Measurements from ENCODE around the gene RPRM.
"Not testable (repeated sequence)": the region's sequence is repeated elsewhere in the genome, so short reads cannot be mapped to it uniquely, and the experiment has no call there.

The RPRM gene

GRCh38 chr2:153451611-153452010, 27.0 kb downstream of the RPRM start:
- no peaks in the 10 kb centered on the region for H3K36me3 ChIP-seq (ENCODE audit: control insufficient read depth, insufficient read depth, low read length)
- H3K27me3 ChIP-seq (replicated peaks; ENCODE audit: control insufficient read depth, insufficient read depth, low read length), result no peaks in the 10 kb centered on the region
- no peak for DNase-seq (ENCODE audit: extremely low read depth, insufficient read length)
- TF ChIP-seq, protein P1, sequence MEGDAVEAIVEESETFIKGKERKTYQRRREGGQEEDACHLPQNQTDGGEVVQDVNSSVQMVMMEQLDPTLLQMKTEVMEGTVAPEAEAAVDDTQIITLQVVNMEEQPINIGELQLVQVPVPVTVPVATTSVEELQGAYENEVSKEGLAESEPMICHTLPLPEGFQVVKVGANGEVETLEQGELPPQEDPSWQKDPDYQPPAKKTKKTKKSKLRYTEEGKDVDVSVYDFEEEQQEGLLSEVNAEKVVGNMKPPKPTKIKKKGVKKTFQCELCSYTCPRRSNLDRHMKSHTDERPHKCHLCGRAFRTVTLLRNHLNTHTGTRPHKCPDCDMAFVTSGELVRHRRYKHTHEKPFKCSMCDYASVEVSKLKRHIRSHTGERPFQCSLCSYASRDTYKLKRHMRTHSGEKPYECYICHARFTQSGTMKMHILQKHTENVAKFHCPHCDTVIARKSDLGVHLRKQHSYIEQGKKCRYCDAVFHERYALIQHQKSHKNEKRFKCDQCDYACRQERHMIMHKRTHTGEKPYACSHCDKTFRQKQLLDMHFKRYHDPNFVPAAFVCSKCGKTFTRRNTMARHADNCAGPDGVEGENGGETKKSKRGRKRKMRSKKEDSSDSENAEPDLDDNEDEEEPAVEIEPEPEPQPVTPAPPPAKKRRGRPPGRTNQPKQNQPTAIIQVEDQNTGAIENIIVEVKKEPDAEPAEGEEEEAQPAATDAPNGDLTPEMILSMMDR (IDR thresholded peaks at IDR 0.05; ENCODE audit: insufficient read depth, low read length, poor library complexity, severe bottlenecking), result no peak
- H3K4me3 ChIP-seq (replicated peaks; ENCODE audit: low read depth, low read length), result no peak overlapping the region

DNA sequence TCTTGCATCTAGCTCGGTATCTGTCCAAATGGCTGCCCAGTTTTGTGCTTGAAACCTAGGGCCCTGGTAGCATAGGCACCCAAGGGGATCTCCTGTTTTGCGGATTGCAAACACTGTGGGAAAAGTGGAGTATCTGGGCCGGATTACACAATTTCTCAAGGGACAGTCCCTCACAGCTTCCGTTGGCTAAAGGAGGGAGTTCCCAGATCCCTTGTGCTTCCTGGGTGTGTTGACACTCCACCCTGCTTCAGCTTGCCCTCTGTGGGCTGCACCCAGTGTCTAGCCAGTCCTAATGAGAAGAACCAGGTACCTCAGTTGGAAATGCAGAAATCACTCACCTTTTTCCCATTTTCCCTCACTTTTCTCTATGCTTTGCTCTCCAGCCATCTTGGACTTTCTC, 35.5 kb downstream of the RPRM start:
- DNase-seq (ENCODE audit: extremely low read depth, insufficient read length), result no peak
- H3K36me3 ChIP-seq (ENCODE audit: control insufficient read depth, insufficient read depth, low read length), result no peaks in the 10 kb centered on the region
- TF ChIP-seq, protein P1 (IDR thresholded peaks at IDR 0.05; ENCODE audit: insufficient read depth, low read length, poor library complexity, severe bottlenecking), result no peak
- no peaks in the 10 kb centered on the region for H3K27me3 ChIP-seq (replicated peaks; ENCODE audit: control insufficient read depth, insufficient read depth, low read length)
- H3K4me3 ChIP-seq (replicated peaks; ENCODE audit: low read depth, low read length), result no peak overlapping the region

DNA sequence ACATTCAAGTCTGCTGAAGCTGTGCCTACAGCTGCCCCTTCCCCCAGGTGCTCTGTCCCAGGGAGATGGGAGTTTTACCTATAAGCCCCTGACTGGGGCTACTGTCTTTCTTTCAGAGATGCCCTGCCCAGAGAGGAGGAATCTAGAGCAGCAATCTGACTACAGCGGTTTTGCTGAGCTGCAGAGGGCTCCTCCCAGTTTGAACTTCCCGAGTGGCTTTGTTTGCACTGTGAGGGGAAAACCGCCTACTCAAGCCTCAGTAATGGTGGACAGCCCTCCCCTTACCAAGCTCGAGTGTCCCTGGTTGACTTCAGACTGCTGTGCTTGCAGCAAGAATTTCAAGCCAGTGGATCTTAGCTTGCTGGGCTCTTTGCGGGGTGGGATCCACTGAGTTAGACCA, 35.9 kb downstream of the RPRM start:
- H3K36me3 ChIP-seq (ENCODE audit: control insufficient read depth, insufficient read depth, low read length); H3K27me3 ChIP-seq (replicated peaks; ENCODE audit: control insufficient read depth, insufficient read depth, low read length); H3K4me3 ChIP-seq (replicated peaks; ENCODE audit: low read depth, low read length); DNase-seq (ENCODE audit: extremely low read depth, insufficient read length): not testable (repeated sequence)

DNA sequence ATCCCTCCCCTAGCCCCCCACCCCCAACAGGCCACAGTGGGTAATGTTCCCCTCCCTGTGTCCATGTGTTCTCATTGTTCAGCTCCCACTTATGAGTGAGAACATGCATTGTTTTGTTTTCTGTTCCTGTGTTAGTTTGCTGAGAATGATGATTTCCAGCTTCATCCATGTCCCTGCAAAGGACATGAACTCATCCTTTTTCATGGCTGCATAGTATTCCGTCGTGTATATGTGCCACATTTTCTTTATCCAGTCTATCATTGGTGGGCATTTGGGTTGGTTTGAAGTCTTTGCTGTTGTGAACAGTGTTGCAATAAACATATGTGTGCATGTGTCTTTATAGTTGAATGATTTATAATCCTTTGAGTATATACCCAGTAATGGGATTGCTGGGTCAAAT, 38.5 kb downstream of the RPRM start:
- H3K27me3 ChIP-seq (replicated peaks; ENCODE audit: control insufficient read depth, insufficient read depth, low read length); H3K36me3 ChIP-seq (ENCODE audit: control insufficient read depth, insufficient read depth, low read length); DNase-seq (ENCODE audit: extremely low read depth, insufficient read length); H3K4me3 ChIP-seq (replicated peaks; ENCODE audit: low read depth, low read length): not testable (repeated sequence)

- TF ChIP-seq, protein P1 (IDR thresholded peaks at IDR 0.05; ENCODE audit: insufficient read depth, low read length, poor library complexity, severe bottlenecking), result no peak
- no peak for DNase-seq (ENCODE audit: extremely low read depth, insufficient read length)
- H3K4me3 ChIP-seq (replicated peaks; ENCODE audit: low read depth, low read length), result no peak overlapping the region
- H3K27me3 ChIP-seq (replicated peaks; ENCODE audit: control insufficient read depth, insufficient read depth, low read length), result no peaks in the 10 kb centered on the region
- H3K36me3 ChIP-seq (ENCODE audit: control insufficient read depth, insufficient read depth, low read length), result no peaks in the 10 kb centered on the region
These were observed 45.2 kb downstream of the RPRM start for GRCh38 chr2:153433403-153433802.

GRCh38 chr2:153432381-153432780, 46.2 kb downstream of the RPRM start:
- H3K4me3 ChIP-seq (replicated peaks; ENCODE audit: low read depth, low read length), result no peak overlapping the region
- TF ChIP-seq, protein P1 (IDR thresholded peaks at IDR 0.05; ENCODE audit: insufficient read depth, low read length, poor library complexity, severe bottlenecking), result no peak
- no peak for DNase-seq (ENCODE audit: extremely low read depth, insufficient read length)
- no peaks in the 10 kb centered on the region for H3K27me3 ChIP-seq (replicated peaks; ENCODE audit: control insufficient read depth, insufficient read depth, low read length)
- no peaks in the 10 kb centered on the region for H3K36me3 ChIP-seq (ENCODE audit: control insufficient read depth, insufficient read depth, low read length)

DNA sequence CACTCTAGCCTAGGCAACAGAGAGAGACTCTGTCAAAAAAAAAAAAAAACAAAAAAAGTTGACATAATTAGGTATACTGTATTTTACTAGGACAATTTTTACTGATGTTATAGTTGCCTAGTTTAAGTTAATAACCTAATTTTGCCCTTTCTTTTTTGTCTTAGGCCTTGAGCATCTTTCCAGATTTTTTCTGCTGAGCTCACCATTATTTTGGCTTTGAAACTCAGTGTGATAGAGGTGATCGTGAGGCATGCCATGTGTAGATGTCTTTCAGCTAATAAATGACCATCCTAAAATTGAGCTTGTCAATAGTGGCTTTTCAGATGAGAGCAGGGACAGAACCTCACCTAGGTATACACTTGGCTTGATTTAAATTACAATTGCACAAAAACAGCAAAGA, 47.4 kb downstream of the RPRM start:
- Histone ChIP-seq H3K36me3 (ENCODE audit: control insufficient read depth, insufficient read depth, low read length) (no peaks in the 10 kb centered on the region), H3K27me3 (replicated peaks; ENCODE audit: control insufficient read depth, insufficient read depth, low read length) (no peaks in the 10 kb centered on the region), H3K4me3 (replicated peaks; ENCODE audit: low read depth, low read length) (no peak overlapping the region)
- DNase-seq (ENCODE audit: extremely low read depth, insufficient read length), result no peak
- TF ChIP-seq, protein P1 (IDR thresholded peaks at IDR 0.05; ENCODE audit: insufficient read depth, low read length, poor library complexity, severe bottlenecking), result no peak
